CD4-positive, alpha-beta T cell treated with Interleukin-17A for 4 hours (primary cell): ENCODE measurements around the gene SLC48A1.
A peak's percentile ranks its signal among the peaks of the same experiment; 100 is the strongest.

ENCODE experiments used
- DNase-seq: peaks from one replicate; pipeline ENCODE4 v3.0.0-alpha.2; 2020; ENCODE audit warnings: mixed read lengths

SLC48A1 gene

GRCh38 chr12:47828976-47829482 lies 56.0 kb downstream of the SLC48A1 start:
- peak; percentile 43 for DNase-seq

DNA sequence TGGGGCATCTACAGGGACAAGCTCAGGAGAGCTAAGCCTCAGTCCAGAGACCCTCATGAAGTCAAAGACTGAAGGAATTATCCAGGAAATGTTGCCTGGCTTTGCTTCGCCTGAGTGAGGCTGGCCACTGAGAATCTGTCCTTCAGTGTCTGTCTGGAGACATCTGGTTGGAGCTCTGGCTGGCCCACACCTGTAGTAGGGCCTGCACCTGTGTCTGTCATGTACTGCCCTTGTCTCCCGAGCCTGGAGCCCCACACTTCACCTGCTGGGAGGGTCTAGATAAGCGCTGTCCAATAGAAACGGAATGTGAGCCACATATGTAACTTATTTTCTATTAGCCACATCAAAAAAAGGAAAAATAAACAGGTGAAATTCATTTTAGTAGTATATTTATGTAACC lies 56.5 kb downstream of the SLC48A1 start:
- no peak for DNase-seq
